Stimulated activated CD4-positive, alpha-beta T cell treated with anti-CD3 and anti-CD28 coated beads, Interleukin-1b, Interleukin-23, amount 100 ng/mL, for 4 hours (primary cell): ENCODE data around the gene TIMM17A.

ENCODE experiments used
- DNase-seq, 2 donors: peaks; one replicate each; pipeline ENCODE4 v3.0.0-alpha.2; 2020; ENCODE audit warnings: low read depth in 2 of 2

TIMM17A gene

DNA sequence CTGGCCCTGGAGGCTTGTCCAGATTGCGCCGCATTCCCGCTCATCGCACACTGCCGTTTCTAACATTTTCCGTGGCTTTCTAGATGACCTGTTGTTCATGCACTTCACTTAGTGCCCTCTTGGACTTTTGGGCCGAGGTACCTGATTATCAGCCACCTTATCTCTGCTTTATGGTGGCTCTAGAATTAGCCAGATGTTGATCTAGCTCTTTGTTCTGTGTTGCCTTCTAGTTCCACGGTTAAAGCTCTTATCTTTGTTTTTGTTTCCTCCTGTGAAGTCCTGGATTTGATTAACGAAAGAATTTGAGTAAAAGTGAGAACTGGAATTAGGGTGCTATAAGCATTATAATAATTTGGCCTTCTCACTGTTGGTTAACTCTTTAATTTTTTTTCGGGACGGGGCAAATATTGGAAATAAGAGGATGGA lies 28.1 kb downstream of the TIMM17A start:
- no peak for DNase-seq

DNA sequence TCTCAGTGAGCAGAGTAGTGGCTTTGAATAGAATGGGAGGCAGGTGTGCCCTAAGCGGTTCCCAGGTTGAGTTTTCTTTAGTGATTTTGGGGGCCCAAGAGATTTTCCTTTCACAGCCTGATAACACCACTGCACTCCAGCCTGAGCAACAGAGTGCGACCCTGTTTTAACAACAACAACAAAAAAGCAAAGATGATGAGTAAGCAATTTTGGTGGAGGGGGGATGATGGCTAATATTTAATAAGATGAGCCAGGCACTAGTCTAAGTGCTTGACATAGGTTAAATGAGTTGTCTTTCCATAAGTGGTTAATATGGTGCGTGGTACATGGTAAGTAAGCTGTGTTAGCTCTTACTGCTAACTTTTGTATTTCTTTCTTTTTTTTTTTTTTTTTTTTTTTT lies 29.1 kb downstream of the TIMM17A start:
- DNase-seq, result no peak

DNA sequence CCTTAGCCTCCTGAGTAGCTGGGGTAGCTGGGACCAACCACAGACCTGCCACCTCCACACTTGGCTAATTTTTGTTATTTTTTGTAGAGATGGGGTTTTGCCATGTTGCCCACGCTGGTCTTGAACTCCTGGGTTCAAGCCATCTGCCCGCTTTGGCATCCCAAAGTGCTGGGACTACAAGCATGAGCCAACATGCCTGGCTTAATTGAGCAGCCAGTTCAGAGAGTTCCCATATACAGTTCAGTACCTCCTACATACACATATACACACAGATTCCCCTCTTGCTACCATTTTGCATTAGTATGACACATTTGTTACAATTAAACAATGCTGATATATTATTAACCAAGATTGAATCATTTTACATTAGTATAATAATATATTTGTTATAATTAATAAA lies 30.1 kb downstream of the TIMM17A start:
- DNase-seq, result no peak

DNA sequence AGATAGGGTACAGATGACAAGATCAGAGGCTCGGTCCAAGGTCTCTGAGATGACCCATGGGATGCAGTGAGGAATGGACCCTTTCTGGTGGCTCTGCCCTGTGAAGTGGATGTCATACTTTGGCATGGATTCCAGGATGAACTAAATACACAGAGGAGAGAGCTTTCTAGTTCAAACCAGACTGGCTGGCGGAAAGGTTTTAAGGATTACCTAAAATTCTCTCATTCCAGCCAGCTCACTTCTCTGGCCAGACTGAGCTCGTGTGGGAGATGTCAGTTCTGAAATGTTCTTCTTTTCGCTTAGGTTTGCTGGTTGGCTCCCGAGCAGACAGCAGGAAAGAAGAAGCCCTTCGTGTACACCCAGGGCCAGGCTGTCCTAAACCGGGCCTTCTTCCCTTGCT lies 33.3 kb downstream of the TIMM17A start:
- no peak for DNase-seq

DNA sequence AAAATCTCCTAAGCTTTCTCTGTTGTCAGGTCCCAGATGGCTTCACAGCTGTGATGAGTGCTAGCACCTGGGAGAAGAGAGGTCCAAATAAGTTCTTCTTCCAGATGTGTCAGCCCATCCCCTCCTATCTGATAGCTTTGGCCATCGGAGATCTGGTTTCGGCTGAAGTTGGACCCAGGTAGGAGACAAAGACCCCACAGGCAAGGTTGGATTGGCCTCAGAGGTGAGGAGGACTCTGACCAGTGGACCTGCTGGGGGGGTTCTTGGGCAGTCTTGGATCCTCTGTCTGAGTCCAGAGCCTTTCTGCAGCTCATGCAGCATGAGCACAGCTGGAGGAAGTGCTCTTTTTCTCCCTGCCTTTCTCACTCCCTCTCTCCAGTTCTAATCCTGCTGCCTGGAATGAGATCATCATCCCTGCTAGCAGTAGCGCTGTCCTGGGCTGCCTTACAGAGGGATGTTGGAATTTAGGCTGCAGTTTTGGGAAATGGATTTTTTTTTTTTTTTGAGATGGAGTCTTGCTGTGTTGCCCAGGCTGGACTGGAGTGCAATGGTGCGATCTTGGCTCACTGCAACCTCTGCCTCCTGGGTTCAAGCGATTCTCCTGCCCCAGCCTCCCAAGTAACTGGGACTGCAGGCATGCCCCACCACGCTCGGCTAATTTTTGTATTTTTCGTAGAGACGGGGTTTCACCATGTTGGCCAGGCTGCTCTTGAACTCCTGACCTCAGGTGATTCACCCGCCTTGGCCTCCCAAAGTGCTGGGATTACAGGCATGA lies 34.2 kb downstream of the TIMM17A start:
- no peak for DNase-seq

DNA sequence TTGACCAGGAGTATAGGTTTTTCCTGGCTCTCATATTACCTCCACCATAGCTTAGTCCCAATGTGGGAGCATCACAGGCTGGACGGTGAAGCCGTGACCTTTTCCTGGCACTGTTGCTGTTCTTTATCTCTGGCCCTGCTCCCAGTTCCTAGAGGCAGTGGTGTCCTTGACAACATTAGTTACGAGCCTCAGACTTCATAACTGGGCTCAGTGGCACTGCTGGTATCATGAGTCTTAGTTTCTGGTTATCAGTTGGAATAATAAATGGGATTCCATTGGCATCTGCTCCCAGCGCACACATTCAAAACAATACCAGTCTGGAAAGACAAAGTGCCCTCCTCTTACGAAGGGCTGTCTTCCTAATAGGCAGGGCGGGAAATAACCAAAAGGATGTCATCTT lies 35.1 kb downstream of the TIMM17A start:
- no peak for DNase-seq

DNA sequence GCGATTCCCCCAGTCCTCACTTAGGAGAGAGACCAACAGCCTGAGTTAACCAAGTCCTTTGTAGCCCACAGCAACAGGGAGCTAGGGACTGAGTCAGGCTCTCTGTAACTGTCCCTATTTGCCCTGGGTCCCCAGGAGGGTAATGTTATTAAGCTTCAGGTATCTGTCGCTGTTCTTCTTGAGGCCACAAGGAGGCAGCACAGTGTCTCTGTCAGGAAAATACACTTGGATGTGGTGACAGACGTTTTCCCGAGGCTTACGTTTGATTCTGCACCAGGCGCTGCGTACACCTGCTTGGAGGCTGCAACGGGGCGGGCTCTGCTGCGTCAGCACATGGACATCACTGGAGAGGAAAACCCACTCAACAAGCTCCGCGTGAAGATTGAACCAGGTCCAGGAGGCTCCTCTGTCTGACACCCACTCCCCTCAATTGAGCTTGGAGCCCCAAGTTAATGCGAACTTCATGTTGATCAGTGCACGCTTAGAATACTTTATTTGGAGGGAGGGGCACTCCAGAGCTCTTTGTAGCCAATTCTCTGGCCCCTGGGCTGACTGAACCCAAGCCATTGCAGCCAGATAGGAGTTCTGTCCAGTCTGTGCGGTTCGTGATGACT lies 44.4 kb downstream of the TIMM17A start:
- DNase-seq, result no peak

DNA sequence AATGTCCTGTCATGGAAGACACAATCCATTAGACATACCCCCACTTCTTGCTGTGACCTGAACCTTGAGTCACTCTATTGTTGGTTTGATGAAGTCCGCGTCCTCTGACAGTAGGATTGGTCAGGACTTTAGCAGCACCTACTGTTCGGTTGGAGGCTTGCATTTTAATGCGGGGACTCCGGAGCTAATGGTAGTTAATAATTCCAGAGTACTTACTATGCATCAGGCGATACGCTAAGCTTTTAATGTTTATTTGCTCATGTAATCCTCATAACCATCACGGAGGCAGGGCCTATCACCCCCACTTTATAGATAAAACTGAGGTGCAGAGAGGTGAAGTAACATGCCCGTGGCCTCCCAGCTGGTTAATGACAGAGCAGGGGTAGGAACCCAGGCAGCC lies 47.2 kb downstream of the TIMM17A start:
- no peak for DNase-seq

DNA sequence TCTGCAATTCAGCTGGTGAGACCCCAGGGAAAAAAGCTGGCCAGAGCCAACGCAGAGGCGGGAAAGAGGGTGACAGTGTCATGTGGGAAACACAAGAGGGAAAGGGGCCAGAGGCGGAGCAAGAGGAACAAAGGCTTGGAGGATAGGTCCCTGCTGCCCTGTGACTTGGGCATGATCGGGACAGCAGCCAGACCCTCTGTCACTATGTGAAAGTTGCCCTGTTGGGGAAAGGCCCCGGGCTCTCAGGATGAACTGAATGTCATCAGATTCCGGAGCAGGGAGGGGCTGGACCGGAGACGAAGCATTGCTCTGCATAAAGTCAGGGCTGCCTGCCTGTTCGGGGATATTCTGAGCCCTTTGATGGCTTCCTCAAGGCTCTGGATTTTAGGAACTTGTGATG lies 49.4 kb downstream of the TIMM17A start:
- no peak for DNase-seq

DNA sequence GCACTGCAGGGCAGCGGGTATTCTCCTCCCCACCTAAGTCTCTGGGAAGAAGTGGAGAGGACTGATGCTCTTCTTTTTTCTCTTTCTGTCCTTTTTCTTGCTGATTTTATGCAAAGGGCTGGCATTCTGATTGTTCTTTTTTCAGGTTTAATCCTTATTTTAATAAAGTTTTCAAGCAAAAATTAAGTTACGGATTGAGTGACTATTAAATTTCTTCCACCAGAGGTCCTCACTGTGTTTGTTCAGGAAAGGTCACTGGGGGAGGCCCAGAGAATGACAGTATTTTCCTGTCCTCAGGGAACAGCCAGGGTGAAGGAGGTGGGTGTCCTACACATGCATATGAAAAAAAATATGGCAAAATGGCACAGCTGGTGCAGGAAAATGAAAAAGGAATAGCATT lies 50.7 kb downstream of the TIMM17A start:
- DNase-seq, result no peak

DNA sequence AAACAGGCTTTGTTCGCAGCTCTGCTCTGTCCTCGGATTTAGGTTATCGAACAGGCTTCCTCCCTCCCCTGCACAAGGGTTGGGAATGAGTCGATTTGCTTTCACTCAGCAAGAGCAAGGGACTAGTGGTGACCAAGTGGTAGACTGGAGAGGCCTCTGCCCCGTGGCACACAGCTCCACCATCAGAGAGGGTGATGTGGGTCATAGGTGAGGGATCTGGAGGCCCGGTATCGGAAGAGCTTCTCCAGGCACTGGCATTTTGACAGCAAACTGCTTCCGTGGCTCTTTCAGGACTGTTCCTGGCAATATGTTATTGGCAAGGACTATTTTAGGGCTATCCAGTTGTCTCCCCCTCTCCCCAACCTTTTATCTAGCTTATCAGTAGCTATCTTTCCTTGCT lies 52.0 kb downstream of the TIMM17A start:
- no peak for DNase-seq

DNA sequence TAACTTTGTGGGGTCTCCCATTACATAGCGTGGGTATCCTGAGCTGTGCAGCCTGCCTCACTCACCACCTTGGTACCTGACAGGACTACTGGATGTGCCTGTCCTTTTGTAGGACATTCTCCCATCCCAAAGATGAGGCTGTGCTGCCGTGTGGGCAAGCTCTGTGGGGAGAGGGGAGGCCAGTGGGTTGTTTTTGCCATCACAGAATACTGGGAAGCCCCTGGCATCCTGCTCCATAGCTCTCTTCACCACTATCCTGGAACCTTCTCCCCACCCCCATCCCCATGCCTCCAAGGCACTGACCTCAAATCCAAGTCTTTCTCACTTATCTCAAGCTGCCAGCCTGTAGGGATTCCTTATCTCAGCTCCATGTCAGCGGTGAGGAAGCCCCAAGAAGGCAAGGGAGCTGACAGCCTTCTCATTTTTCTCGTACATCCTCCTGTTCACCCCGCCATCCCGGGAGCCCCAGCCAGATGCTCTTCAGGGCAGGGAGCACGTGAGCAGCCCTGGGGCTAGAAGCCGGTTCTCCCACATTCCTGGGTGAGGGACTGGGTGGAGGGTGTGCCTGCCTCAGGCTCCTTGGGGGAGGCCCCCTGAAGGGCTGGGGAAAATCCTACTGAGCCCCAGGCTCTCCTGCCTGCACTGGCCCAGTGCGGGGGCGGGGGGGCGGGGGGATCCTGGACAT lies 52.6 kb downstream of the TIMM17A start:
- DNase-seq, result no peak

DNA sequence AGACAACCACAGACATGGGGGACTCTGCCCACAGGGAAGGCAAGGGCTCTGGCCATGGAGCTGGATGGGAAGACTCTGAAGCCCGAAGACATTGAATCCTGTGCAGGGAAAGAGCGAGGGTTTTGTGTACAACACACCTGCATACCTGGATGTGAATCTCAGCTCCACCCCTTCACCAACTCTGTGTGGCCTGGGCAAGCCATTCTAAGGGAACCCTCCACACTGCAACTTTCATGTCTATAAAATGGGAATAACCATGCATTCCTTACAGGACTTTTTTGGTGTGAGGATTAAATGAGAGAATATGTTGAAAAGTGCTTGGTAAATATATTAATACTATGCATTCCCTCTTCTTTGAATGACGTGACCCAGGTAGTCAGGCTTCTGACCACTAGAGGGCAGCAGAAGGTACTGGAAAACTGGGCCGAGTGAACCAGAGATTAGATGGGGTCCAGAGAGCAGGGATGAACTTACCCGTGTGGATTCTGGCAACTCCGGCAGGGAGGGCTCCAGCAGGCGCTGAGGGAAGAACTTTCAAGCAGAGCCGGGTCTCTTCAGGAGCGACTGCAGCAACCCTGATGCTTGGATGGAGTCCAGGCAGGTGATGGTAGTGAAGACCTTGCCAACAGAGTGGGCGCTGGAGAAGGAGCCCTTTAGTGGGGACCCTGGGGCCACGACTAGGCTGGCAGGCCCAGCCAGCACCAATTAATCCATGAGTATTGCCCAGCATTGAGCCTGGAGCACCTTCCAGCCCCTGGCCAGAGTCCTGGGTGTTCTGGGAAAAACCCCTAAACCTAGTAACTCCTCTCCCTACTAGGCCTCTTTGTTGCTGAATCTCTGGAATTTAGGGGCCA lies 54.2 kb downstream of the TIMM17A start:
- DNase-seq, result peak; percentile 39 to 63

DNA sequence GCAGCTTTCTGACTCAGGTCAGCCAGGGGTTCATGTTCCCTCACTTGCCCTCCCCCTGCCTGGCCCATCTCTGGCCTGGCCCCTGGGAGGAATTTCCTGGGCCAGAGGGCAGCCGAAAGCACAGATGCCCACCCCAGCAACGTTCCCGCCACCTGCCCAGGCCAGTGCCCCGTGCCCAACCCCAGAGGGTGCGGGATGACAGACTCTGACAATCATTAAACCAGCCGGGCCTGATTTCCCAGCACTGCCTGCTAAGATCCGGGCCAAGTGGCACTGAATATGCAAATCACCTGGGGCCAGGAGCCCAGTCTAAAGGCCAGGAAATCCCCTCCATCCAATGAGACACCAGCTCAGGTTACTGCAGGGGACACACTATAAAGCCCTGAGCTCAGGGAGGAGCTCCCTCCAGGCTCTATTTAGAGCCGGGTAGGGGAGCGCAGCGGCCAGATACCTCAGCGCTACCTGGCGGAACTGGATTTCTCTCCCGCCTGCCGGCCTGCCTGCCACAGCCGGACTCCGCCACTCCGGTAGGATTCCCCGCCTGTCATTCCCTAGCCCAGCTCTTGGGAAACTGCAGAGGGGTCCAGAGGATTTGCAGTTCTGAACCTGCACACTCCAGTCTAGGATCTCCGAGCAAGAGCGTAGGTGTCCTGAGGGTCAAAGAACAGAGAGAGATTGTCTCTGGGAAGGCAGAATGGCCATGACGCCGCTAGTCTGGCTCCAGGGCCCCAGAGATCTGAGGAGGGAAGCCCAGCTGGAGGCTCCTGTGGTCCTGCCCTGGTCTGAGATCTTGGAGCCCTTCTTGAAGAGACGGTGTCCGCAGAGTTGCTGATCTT lies 55.1 kb downstream of the TIMM17A start, which contains the start of gene ELF3:
TSS of gene ELF3 (plus strand) at position 408 of the 836 bp plus-strand sequence. CDS start 550 bp downstream, outside the sequence.
- no peak for DNase-seq

DNA sequence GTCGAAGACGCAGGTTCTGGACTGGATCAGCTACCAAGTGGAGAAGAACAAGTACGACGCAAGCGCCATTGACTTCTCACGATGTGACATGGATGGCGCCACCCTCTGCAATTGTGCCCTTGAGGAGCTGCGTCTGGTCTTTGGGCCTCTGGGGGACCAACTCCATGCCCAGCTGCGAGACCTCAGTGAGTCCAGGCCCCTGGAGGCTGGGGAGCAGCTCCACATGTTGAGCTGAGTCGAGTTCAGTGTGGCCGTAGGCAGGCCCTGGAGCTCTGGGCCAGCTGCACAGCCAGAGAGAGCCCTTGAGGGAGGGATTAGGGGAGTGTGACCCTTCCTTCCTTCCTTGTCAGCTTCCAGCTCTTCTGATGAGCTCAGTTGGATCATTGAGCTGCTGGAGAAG lies 56.7 kb downstream of the TIMM17A start:
- no peak for DNase-seq

DNA sequence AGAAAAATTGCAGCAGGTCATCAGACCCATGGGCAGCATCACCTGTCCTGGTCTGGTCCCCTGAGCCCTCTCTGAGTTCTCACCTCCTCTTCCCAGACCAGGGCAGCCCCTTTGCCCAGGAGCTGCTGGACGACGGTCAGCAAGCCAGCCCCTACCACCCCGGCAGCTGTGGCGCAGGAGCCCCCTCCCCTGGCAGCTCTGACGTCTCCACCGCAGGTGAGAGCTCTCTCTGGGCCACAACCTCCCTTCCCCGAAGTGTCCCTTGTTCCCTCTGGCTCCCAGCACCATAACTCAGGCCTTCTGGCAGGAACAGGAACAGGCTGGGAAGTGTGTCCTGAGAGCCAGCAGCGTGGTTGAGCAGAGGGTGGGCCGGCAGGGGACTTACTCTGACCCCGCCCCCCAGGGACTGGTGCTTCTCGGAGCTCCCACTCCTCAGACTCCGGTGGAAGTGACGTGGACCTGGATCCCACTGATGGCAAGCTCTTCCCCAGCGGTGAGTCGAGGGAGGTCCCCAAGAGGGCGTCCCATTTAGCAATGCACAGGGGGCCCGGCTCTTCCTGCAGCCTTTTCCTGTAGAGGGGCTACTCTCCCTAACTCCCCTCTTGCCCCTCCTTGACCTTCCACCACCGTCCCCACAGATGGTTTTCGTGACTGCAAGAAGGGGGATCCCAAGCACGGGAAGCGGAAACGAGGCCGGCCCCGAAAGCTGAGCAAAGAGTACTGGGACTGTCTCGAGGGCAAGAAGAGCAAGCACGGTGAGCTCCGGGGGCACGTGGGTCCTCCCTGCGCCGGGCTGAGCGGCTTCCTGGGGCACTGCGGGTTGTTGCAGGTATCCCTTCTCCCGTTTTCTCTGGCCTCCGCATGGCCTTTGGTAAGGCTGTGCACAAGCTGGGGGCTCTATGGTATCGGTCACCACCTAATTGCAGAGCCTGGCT lies 57.5 kb downstream of the TIMM17A start:
- DNase-seq, result no peak

DNA sequence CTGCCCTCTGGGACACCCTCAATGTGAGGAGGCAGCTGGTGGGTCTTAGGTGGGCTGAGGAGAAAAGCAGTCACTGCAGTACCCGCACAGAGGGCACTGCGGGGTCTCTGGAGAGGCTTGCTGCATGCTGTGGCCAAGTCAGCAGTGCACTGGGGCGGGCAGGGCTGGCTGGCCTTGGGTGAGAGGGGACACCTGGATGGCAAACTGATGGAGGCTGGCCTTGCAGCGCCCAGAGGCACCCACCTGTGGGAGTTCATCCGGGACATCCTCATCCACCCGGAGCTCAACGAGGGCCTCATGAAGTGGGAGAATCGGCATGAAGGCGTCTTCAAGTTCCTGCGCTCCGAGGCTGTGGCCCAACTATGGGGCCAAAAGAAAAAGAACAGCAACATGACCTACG lies 58.3 kb downstream of the TIMM17A start:
- DNase-seq, result no peak

DNA sequence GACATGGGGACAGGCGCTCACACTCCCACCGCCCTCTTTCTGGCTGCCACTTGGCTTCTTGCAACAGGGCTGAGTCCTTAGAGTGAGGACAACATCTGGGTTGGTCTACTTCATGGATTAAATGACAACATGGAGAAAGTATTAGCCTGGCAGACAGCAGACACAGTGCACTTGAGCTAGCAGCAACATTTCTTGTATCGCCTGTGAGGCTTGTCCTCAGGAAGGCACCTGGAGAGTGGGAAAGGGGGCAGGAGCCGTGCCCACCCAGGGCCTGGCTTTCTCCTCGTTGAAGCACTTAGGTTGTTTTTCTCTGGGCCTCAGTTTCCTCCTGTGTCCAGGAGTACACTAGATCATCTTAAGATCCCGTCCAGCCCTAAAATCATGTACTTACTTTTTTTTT lies 58.8 kb downstream of the TIMM17A start:
- no peak for DNase-seq

DNA sequence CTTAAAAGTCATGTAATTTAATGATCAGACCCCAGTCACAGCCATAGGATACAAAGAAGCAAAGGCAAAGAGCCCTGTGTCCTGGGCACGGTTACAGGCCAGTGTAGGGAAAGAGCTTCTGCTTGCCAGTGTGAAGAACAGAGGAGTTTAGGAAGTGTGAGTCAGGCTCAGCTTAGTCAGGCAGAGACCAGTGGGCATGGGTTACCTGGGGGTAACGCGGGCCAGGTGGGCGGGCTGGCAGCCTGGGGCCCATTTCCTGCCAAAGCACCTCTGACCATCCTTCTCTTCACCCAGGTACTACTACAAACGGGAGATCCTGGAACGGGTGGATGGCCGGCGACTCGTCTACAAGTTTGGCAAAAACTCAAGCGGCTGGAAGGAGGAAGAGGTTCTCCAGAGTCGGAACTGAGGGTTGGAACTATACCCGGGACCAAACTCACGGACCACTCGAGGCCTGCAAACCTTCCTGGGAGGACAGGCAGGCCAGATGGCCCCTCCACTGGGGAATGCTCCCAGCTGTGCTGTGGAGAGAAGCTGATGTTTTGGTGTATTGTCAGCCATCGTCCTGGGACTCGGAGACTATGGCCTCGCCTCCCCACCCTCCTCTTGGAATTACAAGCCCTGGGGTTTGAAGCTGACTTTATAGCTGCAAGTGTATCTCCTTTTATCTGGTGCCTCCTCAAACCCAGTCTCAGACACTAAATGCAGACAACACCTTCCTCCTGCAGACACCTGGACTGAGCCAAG lies 59.8 kb downstream of the TIMM17A start:
- DNase-seq, result no peak

DNA sequence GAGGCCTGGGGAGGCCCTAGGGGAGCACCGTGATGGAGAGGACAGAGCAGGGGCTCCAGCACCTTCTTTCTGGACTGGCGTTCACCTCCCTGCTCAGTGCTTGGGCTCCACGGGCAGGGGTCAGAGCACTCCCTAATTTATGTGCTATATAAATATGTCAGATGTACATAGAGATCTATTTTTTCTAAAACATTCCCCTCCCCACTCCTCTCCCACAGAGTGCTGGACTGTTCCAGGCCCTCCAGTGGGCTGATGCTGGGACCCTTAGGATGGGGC lies 60.3 kb downstream of the TIMM17A start:
- no peak for DNase-seq
